Measurements from ENCODE around the gene GSTM2.
"Not testable (repeated sequence)": the region's sequence is repeated elsewhere in the genome, so short reads cannot be mapped to it uniquely, and the experiment has no call there.

The GSTM2 gene

DNA sequence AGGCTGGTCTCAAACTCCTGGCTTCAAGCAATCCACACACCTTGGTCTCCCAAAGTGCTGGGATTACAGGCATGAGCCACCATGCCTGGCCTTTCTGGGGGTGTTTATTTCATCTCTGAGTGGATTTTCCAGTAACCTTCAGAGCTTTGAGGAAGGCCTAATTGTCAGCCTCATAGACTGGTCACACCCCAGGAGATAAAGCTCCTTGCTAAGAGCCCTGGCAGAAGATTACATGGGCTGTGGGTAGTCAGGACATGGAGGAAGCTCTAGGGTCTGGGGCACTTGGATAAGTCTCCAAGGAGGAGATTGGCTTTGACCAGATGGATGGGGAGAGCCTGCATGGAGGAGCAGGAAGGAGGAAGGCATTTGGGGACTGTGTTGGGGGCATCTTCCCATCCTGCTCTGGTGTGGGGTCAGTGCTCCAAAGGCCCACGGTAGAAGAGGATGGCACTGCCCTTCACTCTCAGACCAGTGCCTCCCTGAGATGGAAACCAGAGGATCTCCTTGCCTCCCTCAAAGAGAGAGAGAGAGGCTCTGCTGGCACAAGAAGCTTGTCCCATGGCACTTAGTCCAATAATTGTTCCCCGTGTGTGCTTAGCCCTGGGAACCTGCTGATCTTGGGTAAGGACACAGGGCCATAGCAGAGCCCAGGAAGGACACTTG is 26.6 kb upstream of the GSTM2 start:
- DNase-seq = no peak
- in situ Hi-C loops (cut with HindIII; ENCODE audit: low pct_ligation_motif_present, low pct_unique_long_range_greater_than_20kb, low sequenced_read_pairs) = no loop called here

DNA sequence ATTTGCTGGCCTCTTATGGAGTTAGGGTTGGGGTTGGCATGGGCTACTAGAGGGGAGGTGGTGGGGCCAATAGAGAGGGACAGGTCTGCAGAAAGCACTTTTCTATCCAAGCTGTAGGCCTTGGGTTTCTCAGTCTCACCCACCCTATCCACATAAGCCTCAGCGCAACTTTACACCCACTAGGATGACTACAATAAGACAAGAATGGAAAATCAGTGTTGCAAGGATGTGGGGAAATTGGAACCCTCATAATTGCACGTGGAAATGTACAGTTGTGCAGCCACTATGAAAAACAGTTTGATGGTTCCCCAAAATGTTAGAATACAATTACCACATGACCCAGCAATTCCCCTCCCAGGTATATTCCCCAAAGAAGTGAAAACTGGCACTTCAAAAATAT is 26.0 kb upstream of the GSTM2 start:
- in situ Hi-C loops (cut with HindIII; ENCODE audit: low pct_ligation_motif_present, low pct_unique_long_range_greater_than_20kb, low sequenced_read_pairs) = no loop called here
- no peak for DNase-seq

GRCh38 chr1:109642626-109643025 is 25.2 kb upstream of the GSTM2 start:
- in situ Hi-C loops (cut with HindIII; ENCODE audit: low pct_ligation_motif_present, low pct_unique_long_range_greater_than_20kb, low sequenced_read_pairs) = no loop called here
- no peak for DNase-seq

- DNase-seq = peak; percentile 75
- in situ Hi-C loops (cut with HindIII; ENCODE audit: low pct_ligation_motif_present, low pct_unique_long_range_greater_than_20kb, low sequenced_read_pairs) = no loop called here
Measured at GRCh38 chr1:109643385-109644230, 24.2 kb upstream of the GSTM2 start.

DNA sequence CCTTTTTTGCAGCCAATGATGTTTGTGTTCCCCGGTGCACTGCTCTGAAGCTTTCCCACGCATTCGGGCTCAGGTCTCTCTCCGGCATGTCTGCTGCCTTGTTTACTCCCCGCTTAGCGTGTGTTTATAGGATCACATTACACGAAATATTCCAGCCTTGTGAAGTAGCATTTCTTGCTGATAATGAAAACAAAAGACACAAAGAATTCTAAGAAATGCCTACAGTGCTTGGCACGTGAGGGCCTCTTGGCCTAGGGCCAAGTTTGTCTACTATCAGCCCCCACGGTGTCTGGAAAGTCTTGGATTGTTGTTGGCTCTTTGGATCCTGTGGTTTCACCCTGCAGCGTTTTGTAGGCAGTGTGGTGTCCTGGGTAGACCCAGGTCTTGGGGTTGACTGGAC is 23.2 kb upstream of the GSTM2 start:
- DNase-seq = no peak
- in situ Hi-C loops (cut with HindIII; ENCODE audit: low pct_ligation_motif_present, low pct_unique_long_range_greater_than_20kb, low sequenced_read_pairs) = no loop called here

DNA sequence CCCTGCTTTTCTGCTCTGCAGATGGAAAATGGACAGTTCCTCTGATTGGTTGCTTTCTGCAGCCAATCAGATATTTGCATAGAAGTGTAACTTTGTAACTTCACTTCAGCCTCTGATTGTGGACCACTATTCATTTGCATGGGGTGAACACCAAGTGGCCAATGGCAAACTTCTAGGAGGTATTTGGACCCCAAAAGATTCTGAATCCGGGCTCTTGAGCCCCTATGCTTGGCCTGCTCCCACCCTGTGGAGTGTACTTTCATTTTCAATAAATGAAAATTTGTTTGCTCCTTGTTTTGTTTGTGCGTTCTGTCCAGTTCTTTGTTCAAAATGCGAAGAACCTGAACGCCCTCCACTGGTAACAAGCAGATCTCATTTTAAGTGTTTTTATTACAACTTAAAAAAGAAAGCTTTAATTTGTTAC is 18.4 kb upstream of the GSTM2 start:
- DNase-seq = peak; percentile 18
- in situ Hi-C loops (cut with HindIII; ENCODE audit: low pct_ligation_motif_present, low pct_unique_long_range_greater_than_20kb, low sequenced_read_pairs) = no loop called here

DNA sequence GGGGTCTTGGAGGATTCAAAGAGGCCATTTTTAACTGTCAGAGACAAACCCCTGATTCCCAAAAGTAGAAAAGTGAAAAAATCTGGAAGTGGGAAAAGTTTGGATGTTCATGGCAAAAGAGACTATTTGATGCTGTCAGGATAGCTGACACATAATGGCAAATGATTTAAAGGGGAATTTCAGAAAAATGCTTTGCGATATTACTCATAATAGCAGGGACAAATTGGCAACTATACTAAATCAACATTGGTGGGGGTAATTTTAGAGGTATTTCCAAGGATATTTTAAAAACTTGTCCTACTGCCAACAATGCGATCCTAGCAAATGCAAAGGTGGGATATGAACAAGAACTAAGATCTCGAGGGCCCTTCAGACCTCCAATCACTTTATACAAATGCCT is 17.2 kb upstream of the GSTM2 start:
- DNase-seq = no peak
- in situ Hi-C loops (cut with HindIII; ENCODE audit: low pct_ligation_motif_present, low pct_unique_long_range_greater_than_20kb, low sequenced_read_pairs) = no loop called here

DNA sequence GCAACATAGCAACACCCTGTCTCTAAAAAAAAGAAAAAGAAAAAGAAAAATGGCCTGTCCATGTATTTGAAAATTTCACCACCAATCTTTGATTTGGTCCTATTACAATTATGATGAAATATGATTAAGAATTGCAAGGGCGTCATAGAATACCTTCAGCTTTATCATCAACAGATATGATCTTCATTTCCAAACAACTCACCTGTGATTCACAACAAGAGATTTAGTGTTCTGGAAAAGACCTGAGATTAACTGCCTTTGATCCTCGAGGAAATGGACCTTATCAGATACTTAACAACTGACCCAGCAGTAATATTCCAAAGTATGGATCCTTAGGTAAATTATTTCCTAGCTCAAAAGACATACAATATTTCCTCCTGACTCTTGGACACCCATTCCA is 15.5 kb upstream of the GSTM2 start:
- DNase-seq = no peak
- in situ Hi-C loops (cut with HindIII; ENCODE audit: low pct_ligation_motif_present, low pct_unique_long_range_greater_than_20kb, low sequenced_read_pairs) = no loop called here

DNA sequence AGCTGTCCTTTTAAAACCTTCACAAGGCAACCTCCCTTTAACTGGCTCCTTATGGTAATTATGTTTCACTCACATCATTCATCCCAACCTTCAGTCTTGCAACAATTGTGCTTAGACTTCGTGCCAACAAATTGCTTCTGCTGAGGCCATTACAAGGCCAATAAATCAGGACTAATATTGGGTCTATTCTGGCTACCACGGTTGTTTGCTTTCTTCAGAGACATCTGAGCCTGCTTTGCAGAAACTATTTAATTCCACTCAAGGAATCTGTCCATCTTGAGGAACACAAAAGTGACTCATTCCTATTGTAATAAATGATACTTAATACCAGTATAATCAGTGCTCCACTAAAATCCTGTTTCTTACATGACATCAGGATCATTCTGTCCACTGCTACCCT is 14.6 kb upstream of the GSTM2 start:
- no peak for DNase-seq
- in situ Hi-C loops (cut with HindIII; ENCODE audit: low pct_ligation_motif_present, low pct_unique_long_range_greater_than_20kb, low sequenced_read_pairs) = no loop called here

GRCh38 chr1:109654519-109654918 is 13.3 kb upstream of the GSTM2 start:
- DNase-seq = no peak
- in situ Hi-C loops (cut with HindIII; ENCODE audit: low pct_ligation_motif_present, low pct_unique_long_range_greater_than_20kb, low sequenced_read_pairs) = no loop called here

- peak; percentile 72 for DNase-seq
- in situ Hi-C loops (cut with HindIII; ENCODE audit: low pct_ligation_motif_present, low pct_unique_long_range_greater_than_20kb, low sequenced_read_pairs) = no loop called here
Measured at GRCh38 chr1:109655615-109656519, 12.0 kb upstream of the GSTM2 start, which contains the start of gene GSTM4. GSTM4 (plus strand) TSS chr1:109656099; CDS start chr1:109656390, 291 bp downstream.

DNA sequence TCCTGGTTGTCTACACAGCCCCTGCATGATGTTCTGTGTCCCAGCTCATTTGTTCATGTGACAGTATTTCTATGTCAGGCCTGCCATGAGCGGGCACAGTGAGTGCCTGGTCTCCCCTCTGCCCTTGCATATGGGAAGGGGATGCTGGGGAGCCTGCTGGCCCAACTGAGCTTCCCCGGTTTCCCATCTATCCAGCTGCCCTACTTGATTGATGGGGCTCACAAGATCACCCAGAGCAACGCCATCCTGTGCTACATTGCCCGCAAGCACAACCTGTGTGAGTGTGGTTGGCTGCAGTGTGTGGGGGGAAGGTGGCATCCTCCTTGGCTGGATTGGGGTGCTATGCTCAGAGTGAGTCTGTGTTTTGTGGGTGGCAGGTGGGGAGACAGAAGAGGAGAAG is 10.5 kb upstream of the GSTM2 start:
- in situ Hi-C loops (cut with HindIII; ENCODE audit: low pct_ligation_motif_present, low pct_unique_long_range_greater_than_20kb, low sequenced_read_pairs) = no loop called here
- no peak for DNase-seq

DNA sequence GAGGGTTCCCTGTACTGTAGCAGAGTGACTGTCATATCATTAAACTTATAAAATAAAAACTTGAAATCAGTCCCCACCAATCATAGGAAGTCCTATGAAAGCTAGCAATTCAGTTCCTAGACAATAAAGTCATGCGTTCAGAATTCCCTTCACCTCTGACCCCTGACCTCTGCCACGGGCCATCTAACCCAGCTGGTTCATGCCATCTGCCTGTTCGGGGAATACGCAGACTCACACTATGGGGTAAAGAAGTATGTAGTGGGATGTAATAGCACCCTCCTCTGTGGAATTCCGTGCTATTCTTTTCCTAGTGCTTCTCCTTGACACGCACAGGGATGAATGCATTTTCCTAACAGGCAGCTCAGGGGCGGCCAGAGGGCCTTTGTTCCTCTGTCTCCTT is 9.9 kb upstream of the GSTM2 start:
- in situ Hi-C loops (cut with HindIII; ENCODE audit: low pct_ligation_motif_present, low pct_unique_long_range_greater_than_20kb, low sequenced_read_pairs) = no loop called here
- DNase-seq = no peak

DNA sequence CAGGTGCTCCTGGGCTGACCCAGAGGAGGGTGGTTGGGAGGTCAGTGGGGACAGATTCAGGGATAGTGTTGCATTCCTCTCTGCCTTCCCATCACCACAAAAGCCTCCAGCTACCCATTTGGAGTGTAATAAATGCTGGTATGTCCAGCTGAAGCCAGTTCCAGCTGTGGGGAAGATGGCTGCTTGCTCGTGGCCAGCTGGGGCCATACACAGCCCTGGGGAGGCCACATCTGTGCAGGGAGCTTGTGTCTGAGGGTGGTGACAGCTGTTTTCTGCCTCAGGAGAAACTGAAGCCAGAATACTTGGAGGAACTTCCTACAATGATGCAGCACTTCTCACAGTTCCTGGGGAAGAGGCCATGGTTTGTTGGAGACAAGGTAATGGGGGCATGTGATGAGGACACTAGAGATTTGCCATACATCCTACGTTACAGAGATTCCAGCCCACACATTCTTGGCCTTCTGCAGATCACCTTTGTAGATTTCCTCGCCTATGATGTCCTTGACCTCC is 9.3 kb upstream of the GSTM2 start:
- in situ Hi-C loops (cut with HindIII; ENCODE audit: low pct_ligation_motif_present, low pct_unique_long_range_greater_than_20kb, low sequenced_read_pairs) = no loop called here

GRCh38 chr1:109659145-109659544 is 8.7 kb upstream of the GSTM2 start:
- in situ Hi-C loops (cut with HindIII; ENCODE audit: low pct_ligation_motif_present, low pct_unique_long_range_greater_than_20kb, low sequenced_read_pairs) = no loop called here

More for the DNA sequence above, 9.3 kb upstream of the GSTM2 start:
- no peak for DNase-seq

DNA sequence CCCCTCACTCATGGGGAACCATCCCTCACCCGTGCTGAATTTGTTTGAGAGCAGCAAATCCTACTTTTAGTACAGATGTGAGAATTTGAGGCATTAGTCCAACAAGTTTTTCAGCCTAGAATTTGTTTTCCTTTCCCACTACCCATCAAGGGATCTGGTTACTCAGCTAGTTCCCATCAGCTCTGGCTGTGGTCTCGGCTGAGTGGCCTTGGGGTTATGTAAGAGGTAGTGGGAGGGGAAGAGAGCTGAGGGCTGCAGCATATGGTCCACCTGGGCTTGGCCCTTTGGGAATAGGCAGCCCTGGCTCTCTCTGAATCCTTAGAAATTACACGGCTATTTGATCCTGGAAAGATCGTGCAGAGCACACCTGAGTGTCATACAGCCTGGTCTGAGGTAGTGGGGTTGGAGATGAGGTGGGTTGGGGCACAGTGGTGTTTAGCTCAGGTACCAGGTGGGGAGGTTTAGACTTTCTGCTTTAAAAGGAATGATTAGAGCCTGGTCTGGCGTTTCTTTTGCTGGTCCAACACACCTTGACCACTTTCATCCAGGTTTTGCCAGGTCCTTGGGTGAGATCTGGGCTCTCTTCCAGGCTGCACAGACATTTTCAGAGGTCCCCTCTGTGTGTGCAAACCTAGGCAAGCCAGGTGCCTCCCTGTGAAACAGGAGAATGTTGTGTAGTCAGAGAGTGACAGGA is 7.7 kb upstream of the GSTM2 start:
- in situ Hi-C loops (cut with HindIII; ENCODE audit: low pct_ligation_motif_present, low pct_unique_long_range_greater_than_20kb, low sequenced_read_pairs) = no loop called here
- peak; percentile 32 for DNase-seq

More at GRCh38 chr1:109659145-109659544, 8.7 kb upstream of the GSTM2 start:
- no peak for DNase-seq

GRCh38 chr1:109660691-109661026 is 7.2 kb upstream of the GSTM2 start:
- DNase-seq; in situ Hi-C loops (cut with HindIII; ENCODE audit: low pct_ligation_motif_present, low pct_unique_long_range_greater_than_20kb, low sequenced_read_pairs): not testable (repeated sequence)

DNA sequence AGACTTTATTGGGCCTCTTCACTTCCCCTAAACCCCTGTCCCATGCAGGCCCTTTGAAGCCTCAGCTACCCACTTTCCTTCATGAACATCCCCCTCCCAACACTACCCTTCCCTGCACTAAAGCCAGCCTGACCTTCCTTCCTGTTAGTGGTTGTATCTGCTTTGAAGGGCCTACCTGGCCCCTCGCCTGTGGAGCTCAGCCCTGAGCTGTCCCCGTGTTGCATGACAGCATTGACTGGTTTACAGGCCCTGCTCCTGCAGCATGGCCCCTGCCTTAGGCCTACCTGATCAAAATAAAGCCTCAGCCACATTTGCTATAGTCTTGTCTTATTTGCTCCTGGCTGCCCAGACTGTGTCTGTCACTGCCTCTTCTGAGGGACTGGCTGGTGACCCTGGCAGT is 6.5 kb upstream of the GSTM2 start:
- in situ Hi-C loops (cut with HindIII; ENCODE audit: low pct_ligation_motif_present, low pct_unique_long_range_greater_than_20kb, low sequenced_read_pairs) = no loop called here
- DNase-seq = no peak

All from ACHN (cell line).